IMR-90 (cell line): ENCODE results near the gene MGME1. TPM values are rescaled to one million over a fixed set of nuclear protein-coding genes. Genes with fewer than 3 reads are reported as not detected.

Experiments used
- ATAC-seq: fragments of 200-7000 bp; cut with Tn5 transposase; 2 replicates; pipeline ENCODE4 v1.9.1; 2020; ENCODE audit warnings: low read depth, mild to moderate bottlenecking, moderate library complexity
- BruUV-seq: library from RNA; stranded (reverse); fragments of 400-500 nt; replicated peaks from 2 replicates; lab custom pipeline; 2021; lab: Mats Ljungman, UMichigan
- CTCF ChIA-PET: fragments of 300-600 bp; formaldehyde crosslinking; extraction: SDS; loops from one replicate; lab custom pipeline; 2021; ENCODE audit warnings: antibody characterized with exemption; lab: Yijun Ruan, JAX
- POLR2A ChIA-PET: fragments of 300-600 bp; sonication (Branson Sonifier 250); formaldehyde crosslinking; loops from one replicate; lab custom pipeline; 2022; ENCODE audit warnings: antibody characterized with exemption; ENCODE audit not compliant: unreplicated experiment; lab: Charles Lee
- DNase-seq: peaks from one replicate; pipeline ENCODE4 v3.0.0; 2013
- H2AFZ ChIP-seq: replicated peaks from 2 replicates; pipeline ENCODE3; 2013; ENCODE audit warnings: low read length, mild to moderate bottlenecking; ENCODE audit not compliant: poor library complexity
- H2AK5ac ChIP-seq: 2 replicates; pipeline ENCODE4 v1.6.1; 2013; ENCODE audit warnings: low read depth, low read length, inconsistent platforms
- H2AK9ac ChIP-seq: replicated peaks from 2 replicates; pipeline ENCODE3; 2013; ENCODE audit warnings: mild to moderate bottlenecking, low read depth, low read length, moderate library complexity; ENCODE audit not compliant: poor library complexity
- H2BK120ac ChIP-seq: 2 replicates; pipeline ENCODE4 v1.6.1; 2013; ENCODE audit warnings: low read depth, low read length, inconsistent platforms
- H2BK15ac ChIP-seq: 3 replicates; pipeline ENCODE4 v1.6.1; 2013; ENCODE audit warnings: low read depth, low read length, inconsistent platforms
- H2BK20ac ChIP-seq: 2 replicates; pipeline ENCODE4 v1.6.1; 2013; ENCODE audit warnings: low read depth, mild to moderate bottlenecking, inconsistent platforms, low read length, moderate library complexity
- H2BK5ac ChIP-seq: 2 replicates; pipeline ENCODE4 v1.6.1; 2013; ENCODE audit warnings: mild to moderate bottlenecking, low read depth, low read length, inconsistent platforms; ENCODE audit not compliant: poor library complexity, severe bottlenecking
- H3K14ac ChIP-seq: replicated peaks from 2 replicates; pipeline ENCODE4 v1.6.1; 2013; ENCODE audit warnings: low read depth, low read length, inconsistent platforms
- H3K18ac ChIP-seq: 2 replicates; pipeline ENCODE4 v1.6.1; 2013; ENCODE audit warnings: low read depth, low read length, control low read depth
- H3K23ac ChIP-seq: 2 replicates; pipeline ENCODE4 v1.6.1; 2013; ENCODE audit warnings: low read depth, low read length, inconsistent platforms
- H3K27ac ChIP-seq: 2 replicates; pipeline ENCODE4 v1.5.1; 2013; ENCODE audit warnings: mild to moderate bottlenecking, control low read depth, low read length; ENCODE audit not compliant: insufficient read depth
- H3K27me3 ChIP-seq: 2 replicates; pipeline ENCODE4 v1.6.1; 2013; ENCODE audit warnings: low read length; ENCODE audit not compliant: control insufficient read depth, insufficient read depth
- H3K36me3 ChIP-seq: 2 replicates; pipeline ENCODE4 v1.6.1; 2013; ENCODE audit warnings: low read length, mixed read lengths; ENCODE audit not compliant: control insufficient read depth, insufficient read depth
- H3K4ac ChIP-seq: 2 replicates; pipeline ENCODE4 v1.6.1; 2013; ENCODE audit warnings: low read depth, low read length, inconsistent platforms
- H3K4me1 ChIP-seq: 2 replicates; pipeline ENCODE4 v1.6.1; 2013; ENCODE audit warnings: low read length, mixed read lengths; ENCODE audit not compliant: control insufficient read depth, insufficient read depth
- H3K4me2 ChIP-seq: 2 replicates; pipeline ENCODE4 v1.6.1; 2013; ENCODE audit warnings: low read depth, mild to moderate bottlenecking, control low read depth, low read length, moderate library complexity
- H3K4me3 ChIP-seq: 2 replicates; pipeline ENCODE4 v1.5.1; 2013; ENCODE audit warnings: low read depth, mild to moderate bottlenecking, control low read depth, low read length, moderate library complexity; ENCODE audit not compliant: insufficient read depth
- H3K56ac ChIP-seq: 2 replicates; pipeline ENCODE4 v1.6.1; 2013; ENCODE audit warnings: low read length, inconsistent platforms; ENCODE audit not compliant: insufficient read depth; ENCODE audit errors: extremely low read depth
- H3K79me1 ChIP-seq, 2 experiments: 2 replicates each; pipeline ENCODE4 v1.6.1; 2013; ENCODE audit warnings: low read length in 2 of 2, inconsistent platforms in 1 of 2, low read depth in 1 of 2
- H3K9ac ChIP-seq: 2 replicates; pipeline ENCODE4 v1.6.1; 2013; ENCODE audit warnings: low read depth, low read length, control low read depth
- H3K9me1 ChIP-seq: 2 replicates; pipeline ENCODE4 v1.6.1; 2013; ENCODE audit warnings: low read length, inconsistent platforms; ENCODE audit not compliant: insufficient read depth
- H3K9me3 ChIP-seq: 2 replicates; pipeline ENCODE4 v1.6.1; 2013; ENCODE audit warnings: low read length; ENCODE audit not compliant: control insufficient read depth, insufficient read depth
- H4K20me1 ChIP-seq: 2 replicates; pipeline ENCODE4 v1.6.1; 2013; ENCODE audit warnings: low read length, inconsistent platforms; ENCODE audit not compliant: insufficient read depth
- H4K5ac ChIP-seq: 2 replicates; pipeline ENCODE4 v1.6.1; 2013; ENCODE audit warnings: mild to moderate bottlenecking, low read depth, low read length, control low read depth
- H4K8ac ChIP-seq, 2 experiments: 2 replicates each; pipeline ENCODE4 v1.6.1; 2013; ENCODE audit warnings: low read depth in 2 of 2, low read length in 2 of 2, control low read depth in 1 of 2, inconsistent platforms in 1 of 2
- H4K91ac ChIP-seq: 2 replicates; pipeline ENCODE4 v1.6.1; 2013; ENCODE audit warnings: low read depth, low read length, inconsistent platforms; ENCODE audit not compliant: insufficient read depth
- CEBPB ChIP-seq: IDR thresholded peaks from 2 replicates; pipeline ENCODE4 v1.6.1; 2012; ENCODE audit warnings: low read depth, low read length, improper control_type of control experiment
- CHD1 ChIP-seq: IDR thresholded peaks from 2 replicates; pipeline ENCODE4 v1.6.1; 2012; ENCODE audit warnings: low read depth, low read length, improper control_type of control experiment
- ELK1 ChIP-seq: fragments of 150-350 bp; IDR thresholded peaks from 2 replicates; pipeline ENCODE4 v1.6.1; 2016; ENCODE audit warnings: low read depth, mild to moderate bottlenecking, low read length, moderate library complexity, borderline replicate concordance
- MAZ ChIP-seq: IDR thresholded peaks from 2 replicates; pipeline ENCODE4 v1.6.1; 2012; ENCODE audit warnings: low read depth, mild to moderate bottlenecking, low read length, improper control_type of control experiment, moderate library complexity, borderline replicate concordance
- RFX5 ChIP-seq: IDR thresholded peaks from 2 replicates; pipeline ENCODE4 v1.8.0; 2012; ENCODE audit warnings: low read depth, mild to moderate bottlenecking, low read length, moderate library complexity
- SMC3 ChIP-seq: fragments of 150-350 bp; IDR thresholded peaks from 2 replicates; pipeline ENCODE4 v1.6.1; 2016; ENCODE audit warnings: low read depth, mild to moderate bottlenecking, antibody characterized with exemption, low read length, moderate library complexity
- USF2 ChIP-seq: fragments of 150-350 bp; IDR thresholded peaks from 2 replicates; pipeline ENCODE4 v1.6.1; 2017; ENCODE audit warnings: mild to moderate bottlenecking, antibody characterized with exemption, low read length, low read depth
- WGBS, 2 experiments: methylation state at CpG; one replicate each; pipeline versions ENCODE4 v1.1.5 to v1.1.7; 2013; ENCODE audit warnings: missing lambda C conversion rate in 2 of 2; ENCODE audit not compliant: insufficient read length in 1 of 2; ENCODE audit errors: extremely low coverage in 2 of 2; 5-methylcytosine and 5-hydroxymethylcytosine counted together
- dilution Hi-C: fragments of 300-500 bp; cut with HindIII; formaldehyde crosslinking; loops from one replicate; pipeline ENCODE4 v1.14.3; 2018; ENCODE audit warnings: low sequenced_read_pairs; ENCODE audit not compliant: unreplicated experiment
- in situ Hi-C: fragments of 300-500 bp; cut with MboI; formaldehyde crosslinking; loops from 3 replicates; pipeline ENCODE4 v1.14.3; 2019; ENCODE audit warnings: low sequenced_read_pairs, inconsistent platforms, mixed read lengths
- intact Hi-C: fragments of 100-400 bp; cut with micrococcal nuclease; formaldehyde crosslinking; loops from 2 replicates; pipeline ENCODE4 v1.10.0; 2022
- polyA plus RNA-seq, 3 experiments: library from polyadenylated mRNA; depleted of rRNA; stranded (reverse); fragments of >200 nt; gene quantifications; 2 replicates each; pipeline ENCODE4 v1.2.3, GENCODE V29; 2012; ENCODE audit warnings: low replicate concordance in 1 of 3
- total RNA-seq: library from RNA; depleted of rRNA; stranded (reverse); fragments of >200 nt; gene quantifications from 2 replicates; pipeline ENCODE4 v1.2.3, GENCODE V29; 2012

MGME1 gene
- total and polyA plus RNA-seq, 2 of the 4 experiments (the other 2 are of a cell fraction) = 7.2 to 9.3 TPM

- Histone ChIP-seq H3K4me1 (peaks cover 15% of the 10 kb centered on the region; the same call in 1 of the 2 replicates), H3K9me1 (peaks cover 13% of the 10 kb centered on the region)
Observed at GRCh38 chr20:18005170-18005989, 36.6 kb downstream of the MGME1 start.

More at GRCh38 chr20:18005170-18005989, 36.6 kb downstream of the MGME1 start:
- Histone ChIP-seq H2BK15ac (no peak overlapping the region), H4K8ac (no peak overlapping the region), H3K4me3 (no peak overlapping the region), H3K4me2 (no peak overlapping the region; the same call in 1 of the 2 replicates), H3K36me3 (no peaks in the 10 kb centered on the region), H4K91ac (no peak overlapping the region), H3K4ac (no peak overlapping the region), H3K14ac (no peak overlapping the region), H2BK20ac (no peak overlapping the region; the same call in 1 of the 2 replicates), H3K9ac (no peak overlapping the region), H4K20me1 (no peaks in the 10 kb centered on the region), H3K23ac (no peak overlapping the region; the same call in 1 of the 2 replicates), H2AK5ac (peak overlapping the region; percentile 52), H3K56ac (no peak overlapping the region), H3K18ac (no peak overlapping the region), H2AK9ac (no peak overlapping the region), H3K27ac (no peak overlapping the region), H2BK120ac (no peak overlapping the region), H2BK5ac (no peak overlapping the region), H2AFZ (peak overlapping the region; percentile 23), H4K5ac (no peak overlapping the region), H3K79me1 (no peaks in the 10 kb centered on the region), H3K27me3 (no peaks in the 10 kb centered on the region), H3K9me3 (no peaks in the 10 kb centered on the region)
- in situ Hi-C loops = no loop called here
- intact Hi-C loops = loop anchor here (5.0 kb wide), 1 partner anchor 272 kb away; no protein-coding TSS in a partner anchor
- 72% methylated on average over 11 of the region's 21 CpGs; no CpG with 5 or more reads in 1 of the 2 experiments for WGBS, 2 experiments
- CTCF ChIA-PET = no interaction called here
- TF ChIP-seq CHD1 = no peak
- TF ChIP-seq CEBPB = no peak
- no peak for TF ChIP-seq ELK1
- TF ChIP-seq MAZ = no peak
- no peak for TF ChIP-seq RFX5
- TF ChIP-seq SMC3 = no peak
- no peak for TF ChIP-seq USF2
- DNase-seq = no peak
- BruUV-seq = no TSS peak
- POLR2A ChIA-PET = no interaction called here
- dilution Hi-C loops = no loop called here
- no peak for ATAC-seq
